Muscle of arm (tissue), 12 donors: ENCODE results near the gene PRKG1. TPM values are rescaled to one million over a fixed set of nuclear protein-coding genes. Genes with fewer than 3 reads are reported as not detected.
"Not testable (repeated sequence)": the region's sequence is repeated elsewhere in the genome, so short reads cannot be mapped to it uniquely, and the experiment has no call there.

Source experiments
- DNase-seq: peaks from one replicate; pipeline ENCODE4 v3.0.0-alpha.2; 2013
- polyA plus RNA-seq, 12 donors: library from polyadenylated mRNA; unstranded; fragments of 120-200 nt; gene quantifications; one replicate each; pipeline ENCODE4 v1.2.1, GENCODE V29; 2013; ENCODE audit not compliant: insufficient read length in 12 of 12

Gene PRKG1
- polyA plus RNA-seq, 12 donors = 26.8 to 335 (median 50.4) TPM

DNA sequence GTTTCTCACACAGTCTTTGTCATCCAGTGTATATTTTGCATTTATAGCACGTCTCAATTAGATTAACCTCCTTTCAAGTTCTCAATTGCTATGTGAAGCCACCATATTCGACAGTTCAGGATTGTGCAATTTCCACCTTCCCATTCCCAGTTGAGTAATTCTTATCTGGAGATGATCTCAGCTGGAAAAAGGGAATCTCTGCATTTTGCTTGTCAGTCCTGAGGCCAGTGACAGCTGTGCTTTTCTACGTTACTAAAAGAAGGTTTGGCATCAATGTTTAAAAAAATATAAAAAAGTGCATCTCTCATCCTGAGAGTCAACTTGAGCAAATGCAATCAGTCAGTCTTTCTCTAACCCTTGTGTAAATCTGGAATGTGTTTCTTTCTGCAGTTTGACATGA, 247.7 kb downstream of the PRKG1 start:
- peak; percentile 35 for DNase-seq

DNA sequence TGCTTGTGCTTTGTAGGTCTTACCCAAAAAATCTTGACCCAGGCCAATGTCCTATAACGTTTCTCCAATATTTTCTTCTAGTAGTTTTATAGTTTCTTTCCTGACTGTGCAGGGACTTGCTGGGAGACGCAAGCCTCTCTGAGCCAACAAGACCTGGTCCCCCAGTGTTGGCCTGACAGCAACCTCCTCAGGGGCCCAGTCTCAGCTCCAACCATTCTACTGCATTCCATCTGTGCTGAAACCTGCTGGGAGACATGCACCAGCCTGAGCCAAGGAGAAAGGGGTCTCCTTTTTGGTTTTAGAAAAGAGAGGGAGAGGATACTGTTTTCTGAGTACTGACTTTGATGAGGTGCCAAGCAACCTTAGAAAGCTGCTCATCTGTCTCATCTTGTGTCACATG, 251.4 kb downstream of the PRKG1 start:
- DNase-seq = no peak

DNA sequence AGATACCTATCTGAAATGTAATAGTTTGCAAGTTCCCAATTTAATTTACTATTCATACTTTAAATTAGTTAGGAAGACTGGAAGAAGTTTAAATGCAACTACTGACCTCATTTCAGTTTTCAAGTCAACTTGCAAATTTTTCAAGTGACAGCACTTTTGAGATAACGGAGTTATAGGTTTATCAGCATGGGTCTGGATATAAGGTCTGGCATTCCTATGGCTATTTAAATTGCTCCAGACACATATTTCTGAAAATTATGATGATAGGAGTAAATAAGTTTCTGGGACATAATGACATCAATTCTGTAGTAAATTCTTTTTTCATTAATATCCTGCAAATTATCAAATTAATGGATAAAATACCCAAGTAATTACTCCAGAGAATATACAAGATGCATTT, 251.9 kb downstream of the PRKG1 start:
- no peak for DNase-seq

DNA sequence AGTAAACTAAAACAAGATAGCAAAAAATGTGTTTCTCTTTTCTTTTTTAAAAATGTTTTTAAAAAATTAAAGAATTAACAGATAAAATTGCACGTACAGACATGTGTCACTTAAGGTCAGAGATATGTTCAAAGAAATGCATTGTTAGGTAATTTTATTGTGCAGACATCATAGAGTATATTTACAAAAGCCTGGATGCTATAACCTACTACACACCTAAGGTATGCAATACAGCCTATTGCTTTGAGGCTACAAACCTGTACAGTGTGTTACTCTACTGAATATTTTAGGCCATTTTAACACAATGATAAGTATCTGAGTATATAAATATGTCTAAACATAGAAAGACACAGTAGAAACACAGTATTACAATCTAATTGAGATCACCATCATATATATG, 253.1 kb downstream of the PRKG1 start:
- DNase-seq = no peak

DNA sequence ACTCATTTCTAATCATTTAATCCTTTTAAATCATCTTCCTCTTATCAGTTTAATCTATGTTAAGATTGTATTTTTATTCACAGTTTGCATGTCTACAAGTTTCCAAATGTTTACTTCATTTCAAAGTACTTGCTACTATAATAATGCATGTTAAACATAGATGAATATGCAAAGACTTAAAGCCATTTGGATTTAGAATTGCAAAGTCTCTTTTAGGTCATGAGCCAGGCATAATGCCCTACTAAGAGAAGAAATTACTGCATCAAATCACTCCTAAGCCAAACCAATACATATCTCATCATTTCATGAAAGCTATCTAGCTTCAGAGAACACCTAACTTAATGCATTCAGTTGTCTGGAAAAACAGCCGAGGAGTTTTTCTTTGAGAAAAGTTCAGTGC, 266.1 kb downstream of the PRKG1 start:
- DNase-seq = no peak

DNA sequence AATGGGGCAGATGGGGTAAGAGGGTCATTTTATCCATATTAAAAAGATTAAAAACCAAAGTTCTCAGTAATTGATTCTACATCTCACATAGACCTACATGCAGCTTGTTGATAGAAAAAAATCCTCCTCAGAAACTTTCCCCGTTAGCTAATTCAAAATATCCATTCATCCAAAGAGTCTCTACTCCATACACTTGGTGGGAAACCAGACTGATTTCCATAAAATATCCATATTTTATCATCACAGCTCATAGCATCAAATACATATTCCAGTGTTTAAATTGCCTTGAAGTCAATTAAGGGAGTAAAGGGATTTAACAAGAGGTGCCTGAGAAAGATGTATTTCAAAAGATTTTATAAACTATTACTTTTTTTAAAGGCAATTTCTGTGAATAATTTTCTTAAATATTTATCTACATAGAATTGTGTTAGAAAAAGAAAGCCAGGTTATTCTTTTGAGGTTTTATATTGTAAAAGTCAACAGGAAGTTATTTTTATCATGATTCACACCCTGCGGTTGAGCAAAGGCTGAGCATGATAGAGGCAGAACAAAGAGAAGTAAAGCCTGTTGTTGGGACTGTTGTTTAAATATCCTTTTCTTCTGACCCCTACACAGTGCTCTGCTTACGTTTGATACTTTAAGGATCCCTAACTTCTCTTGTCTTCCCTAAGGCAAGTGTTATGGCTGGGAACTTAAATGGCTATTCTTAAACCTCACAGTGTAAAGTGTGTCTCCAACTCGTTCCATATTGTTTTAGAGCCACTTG, 266.7 kb downstream of the PRKG1 start:
- no peak for DNase-seq

DNA sequence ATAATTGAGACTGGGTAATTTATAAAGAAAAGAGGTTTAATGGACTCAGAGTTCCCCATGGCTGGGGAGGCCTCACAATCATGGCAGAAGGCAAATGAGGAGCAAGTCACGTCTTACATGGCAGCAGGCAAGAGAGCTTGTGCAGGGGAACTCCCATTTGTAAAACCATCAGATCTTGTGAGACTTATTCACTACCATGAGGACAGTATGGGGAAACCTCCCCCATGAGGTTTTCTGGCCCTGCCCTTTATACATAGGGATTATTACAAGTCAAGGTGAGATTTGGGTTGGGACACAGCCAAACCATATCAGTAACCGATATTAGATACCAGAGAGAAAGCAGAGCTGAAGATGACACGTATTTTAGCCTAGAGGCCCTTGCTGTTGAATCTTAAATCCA, 267.5 kb downstream of the PRKG1 start:
- not testable (repeated sequence) for DNase-seq

DNA sequence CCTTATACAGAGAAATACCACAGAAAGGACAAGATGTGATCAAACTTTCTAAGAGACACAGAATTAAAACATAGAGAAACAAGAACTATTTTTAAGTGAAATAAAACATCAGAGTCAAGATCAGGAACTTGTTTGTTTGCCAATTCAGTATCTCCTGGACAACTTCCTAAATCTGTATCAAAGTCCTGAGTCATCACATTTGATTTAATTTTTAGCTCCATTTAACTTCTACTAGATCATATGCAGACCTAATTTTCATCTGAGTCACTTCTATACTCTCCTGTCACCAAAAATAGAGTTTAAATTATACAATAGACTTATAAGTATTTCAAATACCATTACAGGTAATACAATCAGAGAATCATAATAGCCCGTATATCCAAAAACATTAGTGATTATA, 268.1 kb downstream of the PRKG1 start:
- DNase-seq = no peak

DNA sequence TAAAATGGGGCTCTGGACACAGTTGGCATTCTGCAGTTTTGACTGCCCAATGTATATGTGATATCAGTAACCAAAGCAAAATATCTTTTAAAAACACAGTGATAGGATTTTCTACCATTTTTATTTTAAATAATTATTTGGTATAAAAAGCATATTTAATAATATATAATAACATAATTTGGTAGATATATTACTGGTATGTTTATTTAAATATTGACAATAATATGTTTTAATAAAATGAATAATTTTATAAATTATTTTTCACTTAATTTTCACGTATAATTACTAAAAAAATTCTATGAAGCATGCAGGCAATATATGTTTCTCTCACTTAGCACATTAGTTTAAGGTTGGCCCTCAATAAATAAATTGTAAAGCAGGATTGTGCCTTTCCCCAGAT, 269.1 kb downstream of the PRKG1 start:
- DNase-seq = no peak

DNA sequence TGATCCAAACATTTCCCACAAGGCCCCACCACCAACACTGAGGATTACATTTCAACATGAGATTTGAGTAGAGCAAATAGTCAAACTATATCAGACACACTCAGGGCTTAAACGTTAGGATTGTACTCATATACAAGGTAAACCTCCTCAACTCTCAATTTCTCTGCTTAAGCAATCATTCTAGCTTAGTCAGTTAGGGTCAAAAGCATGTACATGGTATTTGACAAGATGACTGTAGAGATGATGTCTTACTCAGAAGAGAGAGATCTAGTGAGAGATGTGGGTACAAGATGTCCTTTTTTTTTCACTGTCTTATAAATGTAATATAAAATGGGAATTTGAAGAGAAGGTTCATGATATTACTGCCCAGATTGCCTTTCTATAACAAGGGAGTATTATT, 270.1 kb downstream of the PRKG1 start:
- no peak for DNase-seq

DNA sequence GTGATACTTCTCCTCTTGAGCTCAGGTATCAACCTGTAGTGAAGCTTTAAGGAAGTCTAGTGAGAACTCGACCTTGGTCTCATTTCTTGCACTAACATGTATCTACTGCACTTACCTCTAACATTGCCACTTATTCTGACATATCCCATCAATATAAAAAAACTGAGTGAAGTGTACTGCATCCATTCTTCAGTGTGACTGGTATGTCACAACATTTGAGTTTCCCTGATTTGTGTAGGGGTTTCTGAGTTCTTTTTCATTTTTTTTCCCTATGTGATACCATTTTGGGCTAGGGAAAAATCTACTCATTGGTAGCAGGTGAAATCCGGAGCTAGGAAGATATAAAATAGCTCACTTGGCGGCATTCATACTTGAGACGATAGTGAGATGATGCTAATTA, 274.3 kb downstream of the PRKG1 start:
- no peak for DNase-seq

DNA sequence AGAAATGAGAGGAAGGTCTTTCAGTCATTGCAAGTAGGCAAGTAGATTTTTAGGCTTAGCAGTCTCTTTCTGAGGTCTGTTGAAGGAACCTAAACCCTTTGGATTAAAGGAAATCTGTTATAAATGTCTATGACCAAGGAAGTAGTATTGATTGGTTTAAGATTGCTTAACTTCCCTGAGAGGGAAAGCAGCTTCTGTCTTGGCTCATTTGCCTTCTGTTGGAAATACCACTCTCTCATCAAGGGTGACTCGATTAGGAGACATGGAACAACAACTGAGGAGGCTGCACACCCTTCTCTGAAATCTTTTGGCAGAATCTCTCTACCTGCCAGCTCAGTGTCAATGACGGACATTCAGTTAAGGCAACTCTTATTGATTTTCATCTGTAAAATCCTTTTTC, 282.9 kb downstream of the PRKG1 start:
- DNase-seq = no peak

DNA sequence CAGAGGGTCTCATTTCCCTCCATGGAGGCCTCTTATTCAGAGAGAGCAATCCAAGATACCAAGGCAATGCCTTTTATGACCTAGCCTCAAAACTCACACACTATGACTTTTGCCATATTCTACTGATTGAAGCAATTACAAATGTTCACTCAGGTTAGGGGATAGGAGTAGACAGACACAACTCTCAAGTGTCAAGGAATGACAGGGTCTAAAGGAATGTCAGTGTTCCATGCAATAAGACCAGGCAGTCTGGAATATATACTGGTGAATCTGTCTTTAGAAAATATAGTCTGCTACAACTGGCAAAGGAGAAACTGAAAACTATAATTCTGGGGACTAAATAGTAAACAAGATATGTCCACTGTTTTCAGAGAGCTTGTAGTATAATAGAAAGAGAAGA, 283.9 kb downstream of the PRKG1 start:
- DNase-seq = no peak

DNA sequence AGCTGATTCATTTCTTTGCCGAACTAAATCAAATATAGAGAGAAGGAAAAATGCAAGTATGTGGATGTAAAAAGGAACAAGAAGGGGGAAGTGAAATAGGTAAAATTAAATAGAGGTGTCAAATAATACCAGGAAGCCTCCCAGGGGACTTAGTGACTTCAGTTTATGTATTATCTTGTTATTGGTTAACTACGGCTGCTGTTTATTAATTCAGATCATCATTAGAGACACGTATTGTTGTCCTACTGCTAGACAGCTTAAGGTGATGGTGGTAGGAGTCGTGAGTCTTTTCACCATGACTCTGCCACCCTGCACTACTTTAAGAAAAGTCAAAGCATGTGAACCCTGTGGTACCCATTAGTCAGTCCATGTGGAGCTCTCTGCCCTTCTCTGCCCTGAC, 289.1 kb downstream of the PRKG1 start:
- no peak for DNase-seq

DNA sequence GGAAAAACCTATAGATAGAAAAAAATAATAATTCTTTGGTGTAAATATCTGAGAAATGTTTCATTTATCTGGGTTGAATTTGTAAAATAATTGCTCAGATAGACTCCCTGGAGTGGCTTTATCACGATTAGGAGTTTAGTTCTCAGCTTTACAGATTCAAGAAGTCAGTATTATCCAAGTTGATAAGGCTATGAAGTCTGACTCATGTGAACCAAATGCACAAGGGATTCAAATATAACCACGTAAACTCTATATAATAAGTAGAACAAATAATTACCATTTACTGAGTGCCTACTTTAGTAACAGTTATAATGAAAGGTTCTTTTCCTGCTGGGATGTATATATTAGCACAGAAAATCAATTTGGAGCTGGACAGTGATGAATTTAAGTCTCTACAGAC, 290.4 kb downstream of the PRKG1 start:
- no peak for DNase-seq

DNA sequence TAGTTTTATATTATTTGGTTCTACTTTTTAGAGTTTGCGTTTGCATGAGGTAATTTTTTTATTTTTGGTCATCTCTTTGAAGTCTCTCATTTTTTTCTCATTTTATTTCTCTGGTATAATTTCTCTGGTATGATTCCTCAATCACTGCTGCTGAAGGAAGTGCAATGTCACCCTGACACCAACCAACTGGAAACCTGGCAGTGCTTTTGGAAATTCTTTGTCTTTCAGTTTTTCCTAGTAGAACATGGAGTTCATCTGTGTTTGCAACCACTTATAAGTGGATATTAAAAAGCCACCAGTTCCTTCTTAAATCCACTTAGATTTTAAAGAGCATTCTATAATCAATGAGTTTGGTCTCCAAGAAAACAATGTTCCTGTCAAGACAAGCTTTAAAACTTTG, 291.8 kb downstream of the PRKG1 start:
- no peak for DNase-seq

DNA sequence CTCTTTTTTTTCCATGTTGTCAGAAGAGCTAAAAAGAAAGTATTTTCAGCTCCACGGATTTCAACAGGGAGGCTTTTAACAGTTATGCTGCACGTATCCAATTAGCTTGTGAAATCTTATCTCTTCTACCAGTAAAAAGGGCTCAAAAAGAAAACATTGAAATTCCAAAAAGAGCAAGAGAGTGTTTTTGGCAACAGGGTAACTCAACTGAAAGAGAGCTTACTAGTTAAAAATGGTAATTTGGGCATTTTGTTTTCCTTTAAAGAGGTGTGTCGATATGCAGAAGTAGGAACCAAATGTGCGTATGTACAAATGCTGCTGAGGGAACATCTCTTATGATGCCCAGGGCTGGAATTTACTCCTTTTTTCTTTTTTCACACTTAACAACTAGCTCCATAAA, 292.8 kb downstream of the PRKG1 start:
- DNase-seq = no peak

DNA sequence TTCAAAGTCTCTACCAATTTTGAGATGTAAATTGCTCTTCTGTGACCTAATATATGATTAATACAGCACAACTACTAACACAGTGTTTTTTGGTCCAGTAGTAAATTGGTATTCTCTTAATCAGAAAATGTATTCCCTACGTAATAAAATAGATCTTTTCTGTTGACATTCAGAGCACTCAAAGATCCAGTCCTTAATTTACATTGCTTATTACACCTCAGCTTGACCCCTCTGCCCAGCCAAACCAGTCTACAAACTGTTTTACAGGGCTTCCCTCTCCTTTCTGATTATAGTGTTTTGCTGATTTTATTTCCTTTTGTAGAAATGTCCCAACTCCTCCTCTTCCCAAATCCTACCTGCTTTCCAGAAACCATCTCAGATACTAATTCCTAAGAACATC, 293.4 kb downstream of the PRKG1 start:
- no peak for DNase-seq

DNA sequence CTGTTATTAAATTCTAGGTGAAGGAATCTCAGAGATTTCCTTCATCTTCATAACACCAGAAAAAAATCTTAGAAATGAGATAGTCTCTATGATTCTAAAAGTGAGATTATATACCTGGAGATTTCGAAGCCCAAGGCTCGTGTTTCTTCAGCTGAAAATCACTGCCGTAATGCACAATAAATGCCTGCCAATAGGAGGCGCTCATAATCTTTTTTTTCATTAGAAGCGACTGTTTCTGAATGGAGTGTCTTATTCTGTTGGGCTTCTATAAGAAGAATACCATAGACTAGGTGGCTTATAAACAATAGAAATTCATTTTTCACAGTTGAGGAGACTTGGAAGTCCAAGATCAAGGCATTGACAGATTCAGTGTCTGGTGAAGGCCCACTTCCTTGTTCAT, 294.7 kb downstream of the PRKG1 start:
- DNase-seq = no peak

DNA sequence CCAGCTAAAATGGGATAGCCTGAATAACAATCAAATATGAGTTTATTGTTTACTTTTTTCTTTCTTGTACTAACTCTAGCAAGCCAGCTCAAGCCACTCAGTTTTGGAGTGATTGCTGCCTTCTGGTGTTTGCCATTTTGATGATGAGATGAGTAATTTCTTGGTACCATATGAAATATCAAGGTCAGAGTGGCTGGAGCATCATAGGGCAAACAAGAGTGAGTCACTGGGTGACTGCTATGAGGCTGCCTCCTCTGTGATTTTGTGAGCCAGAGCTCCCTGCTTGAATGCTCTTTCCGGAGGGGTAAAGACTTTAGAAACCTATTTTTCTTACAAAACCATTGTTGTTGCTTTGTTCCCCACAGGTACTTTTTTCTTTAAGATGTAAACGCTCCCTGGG, 295.6 kb downstream of the PRKG1 start:
- no peak for DNase-seq

DNA sequence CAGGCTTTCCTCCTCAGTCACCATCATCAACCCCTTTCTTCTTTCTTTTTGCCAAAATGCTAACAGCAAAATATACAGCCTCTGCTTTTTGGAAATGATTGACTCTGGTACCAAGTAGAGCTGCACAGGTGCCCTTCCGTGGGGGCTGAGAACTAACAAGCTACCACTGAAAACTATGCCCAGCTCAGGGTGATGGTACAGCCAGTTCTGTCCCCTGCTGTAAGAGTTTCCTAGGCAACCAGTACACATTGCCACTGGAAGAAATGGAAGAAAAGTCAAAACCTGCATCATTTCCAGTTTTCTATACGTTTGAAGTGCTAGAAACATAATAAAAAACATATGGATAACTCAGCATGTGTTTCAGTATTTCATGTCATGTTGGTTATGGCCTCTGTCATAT, 297.5 kb downstream of the PRKG1 start:
- no peak for DNase-seq

DNA sequence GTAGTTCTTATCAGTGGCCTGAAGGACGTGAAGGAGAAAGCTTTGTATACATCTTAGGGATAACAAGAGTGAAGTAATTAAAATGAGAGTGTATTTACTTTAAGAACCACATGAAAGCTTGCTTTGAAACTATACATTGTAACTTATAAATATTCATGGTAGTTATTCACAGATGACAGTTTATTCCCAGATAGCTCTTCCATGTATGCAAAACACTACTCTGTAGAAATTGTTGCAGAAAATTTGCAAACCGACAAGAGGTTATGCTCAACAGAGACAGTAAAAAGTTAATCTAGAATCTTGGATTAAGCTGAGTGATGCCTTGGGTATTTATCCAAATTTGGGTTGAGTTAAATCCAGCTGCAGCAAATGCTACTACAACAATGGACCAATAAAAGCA, 301.5 kb downstream of the PRKG1 start:
- no peak for DNase-seq

DNA sequence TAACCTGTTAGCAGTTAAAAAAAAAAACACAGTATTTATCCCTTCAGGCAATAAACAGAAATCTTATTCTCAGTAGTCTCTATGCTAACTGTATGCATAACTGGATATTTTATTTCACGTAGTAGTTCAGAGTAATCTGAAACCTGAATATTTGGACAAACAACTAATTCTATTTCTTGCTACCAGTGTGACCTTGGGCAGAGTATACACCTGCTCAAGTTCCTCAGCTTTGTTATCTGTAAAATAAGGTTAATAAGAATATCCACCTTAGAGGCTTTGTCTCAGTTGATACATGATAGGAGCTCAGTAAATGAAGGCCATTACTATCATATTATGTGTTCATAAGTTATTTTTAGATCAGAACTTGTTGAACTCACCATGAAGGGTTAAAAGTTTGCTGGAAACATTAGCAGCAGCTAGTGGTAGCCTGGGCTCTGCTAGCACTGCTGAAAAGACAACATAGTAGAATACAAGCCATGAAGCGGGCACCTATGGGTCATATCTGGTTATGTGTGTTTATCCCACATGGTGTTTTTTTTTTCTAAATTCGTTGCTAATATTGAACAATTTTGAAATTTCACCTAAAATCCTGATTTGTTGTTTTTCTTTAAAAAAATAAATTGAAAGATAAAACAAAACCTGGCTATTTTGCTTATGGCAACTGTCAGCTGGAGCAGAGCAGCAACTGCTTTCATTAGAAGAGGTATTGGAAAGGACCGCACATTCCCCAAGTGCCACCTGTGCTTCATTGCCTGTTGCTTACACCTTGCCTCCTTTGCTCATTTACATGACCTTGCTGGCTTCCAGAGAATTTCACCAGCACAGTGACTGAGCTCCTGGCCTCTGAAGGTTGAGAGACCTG, 303.0 kb downstream of the PRKG1 start:
- no peak for DNase-seq
